Trophoblast cell (in vitro differentiated cells and primary cell): ENCODE measurements around the gene LRFN2.

Source experiments
- DNase-seq, 2 donors: peaks; one replicate each; pipeline ENCODE4 v3.0.0-alpha.2; 2016
- H2AFZ ChIP-seq: 2 replicates; pipeline ENCODE4 v1.6.1; 2013; ENCODE audit warnings: low read length, moderate library complexity, mild to moderate bottlenecking; ENCODE audit not compliant: insufficient read depth, poor library complexity
- H2AK5ac ChIP-seq: 2 replicates; pipeline ENCODE4 v1.6.1; 2013; ENCODE audit warnings: mild to moderate bottlenecking, low read length
- H2BK120ac ChIP-seq: 2 replicates; pipeline ENCODE4 v1.6.1; 2013; ENCODE audit warnings: low read length, mild to moderate bottlenecking, moderate library complexity; ENCODE audit not compliant: insufficient read depth, poor library complexity
- H2BK12ac ChIP-seq: 2 replicates; pipeline ENCODE4 v1.6.1; 2013; ENCODE audit warnings: mild to moderate bottlenecking, low read length, moderate library complexity
- H2BK5ac ChIP-seq: 2 replicates; pipeline ENCODE4 v1.6.1; 2013; ENCODE audit warnings: low read length, low read depth, moderate library complexity, mild to moderate bottlenecking; ENCODE audit not compliant: poor library complexity
- H3K14ac ChIP-seq: 2 replicates; pipeline ENCODE4 v1.6.1; 2013; ENCODE audit warnings: mild to moderate bottlenecking, low read length
- H3K18ac ChIP-seq: 2 replicates; pipeline ENCODE4 v1.6.1; 2013; ENCODE audit warnings: mild to moderate bottlenecking, low read length
- H3K23ac ChIP-seq: 2 replicates; pipeline ENCODE4 v1.6.1; 2013; ENCODE audit warnings: low read length
- H3K27ac ChIP-seq: 2 replicates; pipeline ENCODE4 v1.5.1; 2013; ENCODE audit warnings: low read depth, mild to moderate bottlenecking, inconsistent platforms, low read length, moderate library complexity
- H3K27me3 ChIP-seq: 2 replicates; pipeline ENCODE4 v1.6.1; 2013; ENCODE audit warnings: inconsistent platforms, mild to moderate bottlenecking, low read length, moderate library complexity; ENCODE audit not compliant: insufficient read depth
- H3K36me3 ChIP-seq, 2 experiments: 1 replicate in 1 of 2; 2 replicates in 1 of 2; pipeline ENCODE4 v1.6.1; 2013; ENCODE audit warnings: low read length in 2 of 2, mild to moderate bottlenecking in 2 of 2, moderate library complexity in 1 of 2; ENCODE audit not compliant: insufficient read depth in 2 of 2, control insufficient read depth in 1 of 2
- H3K4ac ChIP-seq: 2 replicates; pipeline ENCODE4 v1.6.1; 2013; ENCODE audit warnings: low read depth, mild to moderate bottlenecking, low read length, moderate library complexity
- H3K4me1 ChIP-seq, 2 experiments: 1 replicate in 1 of 2; 2 replicates in 1 of 2; pipeline ENCODE4 v1.6.1; 2013; ENCODE audit warnings: low read length in 2 of 2, mild to moderate bottlenecking in 2 of 2, moderate library complexity in 1 of 2; ENCODE audit not compliant: insufficient read depth in 2 of 2, control insufficient read depth in 1 of 2
- H3K4me2 ChIP-seq: 2 replicates; pipeline ENCODE4 v1.6.1; 2013; ENCODE audit warnings: inconsistent platforms, mild to moderate bottlenecking, low read length, moderate library complexity
- H3K4me3 ChIP-seq: 2 replicates; pipeline ENCODE4 v1.5.1; 2013; ENCODE audit warnings: mild to moderate bottlenecking, low read depth, low read length, inconsistent platforms
- H3K79me1 ChIP-seq: one replicate; pipeline ENCODE4 v1.6.1; 2013; ENCODE audit warnings: low read length
- H3K79me2 ChIP-seq: 2 replicates; pipeline ENCODE4 v1.6.1; 2013; ENCODE audit warnings: low read length, mild to moderate bottlenecking; ENCODE audit not compliant: control insufficient read depth, insufficient read depth, poor library complexity
- H3K9ac ChIP-seq: 2 replicates; pipeline ENCODE4 v1.6.1; 2013; ENCODE audit warnings: mild to moderate bottlenecking, low read length
- H3K9me3 ChIP-seq: 2 replicates; pipeline ENCODE4 v1.6.1; 2013; ENCODE audit warnings: low read depth, mild to moderate bottlenecking, control low read depth, inconsistent platforms, low read length; ENCODE audit not compliant: insufficient read depth
- H4K12ac ChIP-seq: 2 replicates; pipeline ENCODE4 v1.6.1; 2013; ENCODE audit warnings: low read depth, mild to moderate bottlenecking, low read length, moderate library complexity
- H4K8ac ChIP-seq: 2 replicates; pipeline ENCODE4 v1.6.1; 2013; ENCODE audit warnings: low read depth, mild to moderate bottlenecking, low read length, moderate library complexity
- H4K91ac ChIP-seq: one replicate; pipeline ENCODE4 v1.6.1; 2013; ENCODE audit warnings: low read depth, mild to moderate bottlenecking, low read length, moderate library complexity
- WGBS: extraction: QIAGEN DNeasy Blood & Tissue Kit; methylation state at CpG from one replicate; pipeline ENCODE4 v1.1.7; 2013; ENCODE audit warnings: missing lambda C conversion rate; ENCODE audit not compliant: insufficient read length, insufficient coverage; ENCODE audit errors: extremely low coverage; 5-methylcytosine and 5-hydroxymethylcytosine counted together

Gene LRFN2

DNA sequence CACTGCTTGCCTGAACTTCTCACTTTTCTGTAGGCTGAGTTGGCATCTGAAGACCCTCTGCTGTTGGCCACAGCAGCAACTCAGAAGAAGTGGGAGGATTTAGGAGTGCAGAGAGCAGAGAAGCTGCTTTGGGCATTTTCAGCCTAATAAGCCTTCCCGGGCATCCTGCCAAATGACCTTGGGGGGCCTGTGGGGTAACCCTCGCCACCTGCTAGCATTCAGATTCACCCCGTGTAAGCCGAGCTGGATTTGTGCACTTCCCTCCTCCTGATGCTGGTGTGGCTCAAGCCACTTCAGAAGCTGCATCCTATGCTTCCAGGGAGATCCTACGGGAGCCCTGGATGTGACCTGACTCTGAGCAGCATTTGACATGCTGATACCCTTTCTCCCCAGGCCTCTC is 114.8 kb downstream of the LRFN2 start:
- Histone ChIP-seq H3K9ac (no peak overlapping the region), H2BK120ac (no peak overlapping the region), H3K4me3 (no peak overlapping the region), H2BK5ac (no peak overlapping the region), H3K27me3 (no peaks in the 10 kb centered on the region), H4K12ac (no peak overlapping the region), H3K23ac (no peak overlapping the region), H3K27ac (no peak overlapping the region), H3K18ac (no peak overlapping the region), H4K91ac (no peak overlapping the region), H3K14ac (no peak overlapping the region), H2AK5ac (no peak overlapping the region), H4K8ac (no peak overlapping the region), H3K79me1 (no peaks in the 10 kb centered on the region), H3K79me2 (no peaks in the 10 kb centered on the region), H3K4me2 (no peak overlapping the region), H2BK12ac (no peak overlapping the region), H3K4ac (no peak overlapping the region), H3K9me3 (no peaks in the 10 kb centered on the region), H3K4me1 (peaks cover 0 to 1% of the 10 kb centered on the region in 2 experiments), H3K36me3 (no peaks in the 10 kb centered on the region), H2AFZ (no peak overlapping the region)
- WGBS, result no CpG with 5 or more reads among the region's 5 CpGs
- no peak for DNase-seq

DNA sequence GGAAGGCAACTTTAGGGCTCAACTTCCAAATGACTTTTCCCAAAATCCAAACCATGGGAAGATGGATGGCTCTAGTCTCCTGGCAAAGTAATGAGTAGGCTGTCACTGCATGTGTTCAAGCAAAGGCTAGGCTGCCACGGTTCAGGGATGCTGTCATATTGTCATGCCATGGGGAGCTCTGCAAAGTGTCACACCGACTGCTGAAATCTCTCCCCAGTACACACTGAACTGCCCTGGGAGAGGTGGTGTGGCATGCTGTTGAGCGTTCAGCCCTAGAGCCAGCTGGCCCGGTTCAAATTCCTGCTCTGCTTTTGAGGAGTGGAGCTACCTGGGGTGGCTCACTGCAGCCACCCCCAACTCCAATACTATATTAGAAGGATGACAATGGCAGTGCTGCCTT is 115.9 kb downstream of the LRFN2 start:
- H3K4ac ChIP-seq, result no peak overlapping the region
- H4K8ac ChIP-seq, result no peak overlapping the region
- H3K18ac ChIP-seq, result no peak overlapping the region
- no CpG with 5 or more reads among the region's 4 CpGs for WGBS
- no peak overlapping the region for H3K4me3 ChIP-seq
- no peak overlapping the region for H4K91ac ChIP-seq
- H3K27ac ChIP-seq, result no peak overlapping the region
- no peak overlapping the region for H2AK5ac ChIP-seq
- no peak overlapping the region for H3K23ac ChIP-seq
- no peaks in the 10 kb centered on the region for H3K9me3 ChIP-seq
- H3K9ac ChIP-seq, result no peak overlapping the region
- H3K14ac ChIP-seq, result no peak overlapping the region
- no peaks in the 10 kb centered on the region for H3K27me3 ChIP-seq
- H2AFZ ChIP-seq, result no peak overlapping the region
- no peak overlapping the region for H3K4me2 ChIP-seq
- DNase-seq, result no peak
- H3K4me1 ChIP-seq, result no peaks in the 10 kb centered on the region
- no peak overlapping the region for H4K12ac ChIP-seq
- no peaks in the 10 kb centered on the region for H3K79me2 ChIP-seq
- no peak overlapping the region for H2BK12ac ChIP-seq
- H3K79me1 ChIP-seq, result no peaks in the 10 kb centered on the region
- no peaks in the 10 kb centered on the region for H3K36me3 ChIP-seq
- H2BK5ac ChIP-seq, result no peak overlapping the region
- no peak overlapping the region for H2BK120ac ChIP-seq

DNA sequence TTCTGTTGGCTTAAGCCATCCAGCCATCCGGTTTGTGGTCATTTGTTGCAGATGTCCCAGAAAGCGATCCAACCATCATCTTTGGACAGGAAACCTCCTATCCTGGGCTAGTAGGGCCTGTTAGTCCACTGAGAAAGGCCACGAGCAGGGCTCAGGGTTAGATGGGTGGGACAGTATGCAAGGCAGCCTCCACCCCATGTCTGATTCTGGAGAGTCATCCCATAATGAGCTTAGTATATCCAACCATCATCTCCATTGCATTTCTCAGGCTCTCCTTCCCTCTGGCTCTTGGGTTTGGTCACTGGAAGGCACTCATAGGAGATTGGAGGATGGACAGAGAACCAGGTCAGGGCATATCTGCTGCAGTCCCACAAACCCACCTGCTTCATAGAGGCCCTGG is 117.8 kb downstream of the LRFN2 start:
- H4K91ac ChIP-seq, result no peak overlapping the region
- H3K4me2 ChIP-seq, result no peak overlapping the region
- H4K8ac ChIP-seq, result no peak overlapping the region
- DNase-seq, result no peak
- no peak overlapping the region for H2BK12ac ChIP-seq
- no peak overlapping the region for H2BK5ac ChIP-seq
- H3K79me2 ChIP-seq, result no peaks in the 10 kb centered on the region
- H2AFZ ChIP-seq, result no peak overlapping the region
- H3K27me3 ChIP-seq, result no peaks in the 10 kb centered on the region
- no peak overlapping the region for H3K9ac ChIP-seq
- no peak overlapping the region for H3K27ac ChIP-seq
- WGBS, result no CpG with 5 or more reads among the region's 3 CpGs
- no peak overlapping the region for H3K4me3 ChIP-seq
- no peak overlapping the region for H3K18ac ChIP-seq
- H3K4me1 ChIP-seq, result no peaks in the 10 kb centered on the region
- no peaks in the 10 kb centered on the region for H3K36me3 ChIP-seq
- H2BK120ac ChIP-seq, result no peak overlapping the region
- H2AK5ac ChIP-seq, result no peak overlapping the region
- no peak overlapping the region for H3K14ac ChIP-seq
- no peaks in the 10 kb centered on the region for H3K79me1 ChIP-seq
- H3K4ac ChIP-seq, result no peak overlapping the region
- H4K12ac ChIP-seq, result no peak overlapping the region
- no peaks in the 10 kb centered on the region for H3K9me3 ChIP-seq
- no peak overlapping the region for H3K23ac ChIP-seq

DNA sequence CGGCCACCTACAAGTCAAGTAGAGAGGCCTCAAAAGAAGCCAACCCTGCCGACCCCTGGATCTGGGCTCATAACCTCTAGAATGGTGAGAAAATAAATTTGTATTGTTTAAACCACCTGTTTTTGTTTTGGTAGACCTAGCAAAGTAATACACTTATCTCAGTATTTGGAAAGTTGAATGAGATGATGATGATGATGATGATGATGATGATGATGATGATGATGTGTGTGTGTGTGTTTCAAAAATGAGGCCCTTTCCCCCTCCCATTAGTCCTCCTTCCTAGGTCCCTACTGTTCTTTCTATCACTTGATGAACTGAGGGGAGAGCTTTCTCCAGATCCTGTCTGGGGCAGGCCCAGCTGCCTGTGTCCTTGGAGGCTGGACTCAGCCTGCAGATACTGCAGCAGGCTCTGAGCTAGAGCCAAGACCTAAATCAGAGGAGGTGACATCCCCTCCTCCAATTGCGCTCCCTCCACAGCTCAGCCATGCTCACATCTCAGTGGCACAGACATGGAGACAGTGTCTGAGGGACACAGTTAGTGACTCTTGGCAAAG is 120.1 kb downstream of the LRFN2 start:
- Histone ChIP-seq H3K18ac (no peak overlapping the region), H3K27ac (no peak overlapping the region), H3K4me1 (no peaks in the 10 kb centered on the region), H3K9ac (no peak overlapping the region), H3K36me3 (no peaks in the 10 kb centered on the region), H3K79me2 (no peaks in the 10 kb centered on the region), H4K12ac (no peak overlapping the region), H3K4me3 (no peak overlapping the region), H2AK5ac (no peak overlapping the region), H3K4ac (no peak overlapping the region), H2AFZ (no peak overlapping the region), H3K79me1 (no peaks in the 10 kb centered on the region), H4K8ac (no peak overlapping the region), H3K27me3 (no peaks in the 10 kb centered on the region), H2BK5ac (no peak overlapping the region), H4K91ac (no peak overlapping the region), H2BK12ac (no peak overlapping the region), H3K14ac (no peak overlapping the region), H3K23ac (no peak overlapping the region), H3K9me3 (no peaks in the 10 kb centered on the region), H2BK120ac (no peak overlapping the region), H3K4me2 (no peak overlapping the region)
- no peak for DNase-seq
- WGBS, result no CpG with 5 or more reads among the region's 3 CpGs
